HepG2 (cell line): Measurements from ENCODE around the gene TNN. TPM values are rescaled to one million over a fixed set of nuclear protein-coding genes. Genes with fewer than 3 reads are reported as not detected.

Source experiments
- ATAC-seq: fragments of 200-7000 bp; cut with Tn5 transposase; 3 replicates; pipeline ENCODE4 v1.9.1; 2020; ENCODE audit warnings: mild to moderate bottlenecking, moderate library complexity
- BruUV-seq: library from RNA; stranded (reverse); fragments of 400-500 nt; replicated peaks from 2 replicates; lab custom pipeline; 2021; lab: Mats Ljungman, UMichigan
- CTCF ChIA-PET: fragments of 300-600 bp; formaldehyde crosslinking; extraction: SDS; loops from one replicate; lab custom pipeline; 2021; ENCODE audit warnings: low total read pairs, inconsistent platforms, low intra/inter-chr PET ratio; lab: Yijun Ruan, JAX
- POLR2A ChIA-PET: fragments of 350-600 bp; sonication (Branson Sonifier 250); formaldehyde crosslinking; loops from one replicate; lab custom pipeline; 2020; ENCODE audit warnings: antibody characterized with exemption, inconsistent platforms; lab: Yijun Ruan, JAX
- DNase-seq: peaks from one replicate; pipeline ENCODE4 v3.0.0-alpha.2; 2015; ENCODE audit warnings: low spot score
- FAIRE-seq: peaks from 3 replicates; lab custom pipeline; 2011; peaks lifted over from hg19 to GRCh38; lab: Jason Lieb, UNC
- H2AFZ ChIP-seq: one replicate; pipeline ENCODE4 v1.6.1; 2011; ENCODE audit warnings: low read length, inconsistent platforms
- H3K27ac ChIP-seq: fragments of 300-600 bp; 3 replicates; pipeline ENCODE4 v1.8.0; 2011; ENCODE audit warnings: mixed run types, mild to moderate bottlenecking, mixed read lengths, low read length, inconsistent platforms; ENCODE audit not compliant: insufficient read depth; ENCODE audit errors: extremely low read length
- H3K27me3 ChIP-seq, 2 experiments: fragments of 200-600 bp in 1 of 2; 2 replicates in 1 of 2; 3 replicates in 1 of 2; pipeline versions ENCODE4 v1.6.0 to v1.8.0; 2011; ENCODE audit warnings: low read length in 2 of 2, mild to moderate bottlenecking in 2 of 2, moderate library complexity in 2 of 2, inconsistent platforms in 1 of 2; ENCODE audit not compliant: insufficient read depth in 2 of 2, control insufficient read depth in 1 of 2
- H3K36me3 ChIP-seq, 2 experiments: fragments of 200-600 bp in 1 of 2; replicated peaks in 1 of 2; 2 replicates in 1 of 2; 3 replicates in 1 of 2; pipeline versions ENCODE4 v1.5.1 to v1.8.0; 2011; ENCODE audit warnings: low read length in 2 of 2, inconsistent platforms in 1 of 2; ENCODE audit not compliant: insufficient read depth in 2 of 2, control insufficient read depth in 1 of 2
- H3K4me1 ChIP-seq: 2 replicates; pipeline ENCODE4 v1.5.1; 2012; ENCODE audit warnings: low read length, inconsistent platforms; ENCODE audit not compliant: insufficient read depth
- H3K4me2 ChIP-seq: 2 replicates; pipeline ENCODE4 v1.6.0; 2011; ENCODE audit warnings: low read depth, low read length, inconsistent platforms
- H3K4me3 ChIP-seq, 3 experiments: fragments of 200-600 bp in 1 of 3; sonication (generic), shearing (Covaris generic) in 1 of 3; replicated peaks in 1 of 3; 2 replicates each; pipeline ENCODE4 v1.5.1; 2011 to 2016; ENCODE audit warnings: low read length in 3 of 3, inconsistent platforms in 2 of 3, low read depth in 2 of 3, mild to moderate bottlenecking in 2 of 3, control low read depth in 1 of 3, mixed read lengths in 1 of 3; ENCODE audit not compliant: insufficient read depth in 1 of 3
- H3K79me2 ChIP-seq: one replicate; pipeline ENCODE4 v1.6.1; 2011; ENCODE audit warnings: low read length, inconsistent platforms; ENCODE audit not compliant: insufficient read depth
- H3K9ac ChIP-seq: 2 replicates; pipeline ENCODE4 v1.6.0; 2011; ENCODE audit warnings: mild to moderate bottlenecking, low read depth, low read length, inconsistent platforms; ENCODE audit not compliant: insufficient read depth
- H3K9me3 ChIP-seq: 2 replicates; pipeline ENCODE4 v1.5.1; 2012; ENCODE audit warnings: mild to moderate bottlenecking, low read length
- H4K20me1 ChIP-seq: 2 replicates; pipeline ENCODE4 v1.6.0; 2011; ENCODE audit warnings: inconsistent platforms, mild to moderate bottlenecking, low read length, moderate library complexity; ENCODE audit not compliant: insufficient read depth
- TMF1 ChIP-seq: sonication (generic); formaldehyde crosslinking; IDR thresholded peaks from 2 replicates; pipeline ENCODE4 v1.8.1; 2022; ENCODE audit warnings: low read depth, missing genetic modification reagents
- ZNF234 ChIP-seq: sonication (generic); formaldehyde crosslinking; conservative IDR thresholded peaks from 2 replicates; pipeline ENCODE4 v1.5.1; 2020; ENCODE audit warnings: mild to moderate bottlenecking, missing genetic modification reagents
- WGBS: methylation state at CpG from one replicate; pipeline ENCODE4 v1.1.6; 2017; ENCODE audit warnings: low lambda C conversion rate; 5-methylcytosine and 5-hydroxymethylcytosine counted together
- in situ Hi-C: cut with HindIII; loops from 2 replicates; pipeline ENCODE4 v1.10.0; 2017; ENCODE audit warnings: low pct_unique_long_range_greater_than_20kb; ENCODE audit not compliant: extremely low pct_ligation_motif_present
- intact Hi-C: fragments of 100-400 bp; cut with micrococcal nuclease; formaldehyde crosslinking; loops from one replicate; pipeline ENCODE4 v1.10.0; 2022; ENCODE audit not compliant: unreplicated experiment
- polyA plus RNA-seq, 8 experiments: library from polyadenylated mRNA; depleted of rRNA in 3 of 8; stranded (reverse) in 7 of 8; unstranded in 1 of 8; fragments of >200 nt; fragmentation: Illumina TruSeq in 4 of 8; extraction: Trizol in 4 of 8; gene quantifications; 2 replicates each; pipeline versions ENCODE4 v1.2.1 to v1.2.3, GENCODE V29; 2011 to 2016; ENCODE audit warnings: low read depth in 4 of 8, missing spikeins in 1 of 8, mixed read lengths in 1 of 8; ENCODE audit not compliant: insufficient read depth in 1 of 8
- total RNA-seq, 5 experiments: library from RNA; depleted of rRNA; stranded (reverse); fragments of >200 nt; fragmentation: Illumina TruSeq; extraction: Trizol; gene quantifications; 2 replicates each; pipeline ENCODE4 v1.2.3, GENCODE V29; 2016; ENCODE audit warnings: low read depth in 1 of 5
- TF ChIP-seq, protein P1 (sequence below): IDR thresholded peaks from 2 replicates; pipeline ENCODE4 v1.6.1; 2016
- TF ChIP-seq, protein P2 (sequence below), 2 experiments: fragments of 450-650 bp in 1 of 2; sonication (generic) in 1 of 2; formaldehyde crosslinking; IDR thresholded peaks; 2 replicates each; pipeline versions ENCODE4 v1.5.0 to v1.8.0; 2020 to 2022; ENCODE audit warnings: mild to moderate bottlenecking in 1 of 2, missing genetic modification reagents in 1 of 2
- TF ChIP-seq, protein P3 (sequence below): sonication (generic); formaldehyde crosslinking; IDR thresholded peaks from 2 replicates; pipeline ENCODE4 v1.8.1; 2023; ENCODE audit warnings: missing genetic modification reagents, mild to moderate bottlenecking, borderline replicate concordance
- TF ChIP-seq, protein P4 (sequence below): sonication (generic); formaldehyde crosslinking; IDR thresholded peaks from 2 replicates; pipeline ENCODE4 v1.8.1; 2023; ENCODE audit warnings: mild to moderate bottlenecking, missing genetic modification reagents

TNN gene
- total and polyA plus RNA-seq, 2 of the 13 experiments (the other 11 are each of a cell fraction or from before 2014, with no cell fraction given), result not detected

DNA sequence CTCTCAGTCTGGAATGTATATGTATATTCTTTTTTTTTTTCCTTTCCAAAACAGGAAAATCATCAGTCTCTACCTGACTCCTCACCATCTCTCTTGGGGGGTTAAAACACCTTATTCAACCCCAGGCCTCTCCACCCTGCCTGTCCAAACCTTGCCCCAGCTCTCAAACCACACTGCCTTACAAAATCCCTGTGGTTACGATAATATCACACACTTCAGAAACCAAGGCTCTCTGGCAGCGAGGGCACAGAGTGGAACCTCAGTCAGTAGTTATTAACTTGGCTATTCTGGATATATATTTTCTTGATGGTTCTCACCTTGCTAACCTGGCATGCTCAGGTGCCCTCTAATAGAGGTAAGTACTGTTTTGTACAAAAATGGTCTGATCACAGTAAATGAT is 100.2 kb downstream of the TNN start:
- H3K9me3 ChIP-seq, result no peaks in the 10 kb centered on the region
- H3K4me2 ChIP-seq, result no peak overlapping the region
- H3K27ac ChIP-seq, result no peak overlapping the region
- DNase-seq, result no peak
- no TSS peak for BruUV-seq
- no peak overlapping the region for H2AFZ ChIP-seq
- in situ Hi-C loops (loop anchor here (25.0 kb wide), 3 partner anchors 719 to 1669 kb away; no protein-coding TSS in a partner anchor), intact Hi-C loops (no loop called here)
- no peak overlapping the region for H3K4me3 ChIP-seq
- H4K20me1 ChIP-seq, result no peaks in the 10 kb centered on the region
- no peak for ATAC-seq
- POLR2A ChIA-PET, result no interaction called here
- 48% methylated on average over 2 of the region's 2 CpGs for WGBS
- no peaks in the 10 kb centered on the region for H3K4me1 ChIP-seq
- H3K9ac ChIP-seq, result no peak overlapping the region
- FAIRE-seq, result no peak
- H3K36me3 ChIP-seq, result no peaks in the 10 kb centered on the region
- TF ChIP-seq, protein P1, sequence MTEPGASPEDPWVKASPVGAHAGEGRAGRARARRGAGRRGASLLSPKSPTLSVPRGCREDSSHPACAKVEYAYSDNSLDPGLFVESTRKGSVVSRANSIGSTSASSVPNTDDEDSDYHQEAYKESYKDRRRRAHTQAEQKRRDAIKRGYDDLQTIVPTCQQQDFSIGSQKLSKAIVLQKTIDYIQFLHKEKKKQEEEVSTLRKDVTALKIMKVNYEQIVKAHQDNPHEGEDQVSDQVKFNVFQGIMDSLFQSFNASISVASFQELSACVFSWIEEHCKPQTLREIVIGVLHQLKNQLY, result no peak
- TF ChIP-seq TMF1 (CRISPR knock-in tag), result no peak
- TF ChIP-seq, protein P2, sequence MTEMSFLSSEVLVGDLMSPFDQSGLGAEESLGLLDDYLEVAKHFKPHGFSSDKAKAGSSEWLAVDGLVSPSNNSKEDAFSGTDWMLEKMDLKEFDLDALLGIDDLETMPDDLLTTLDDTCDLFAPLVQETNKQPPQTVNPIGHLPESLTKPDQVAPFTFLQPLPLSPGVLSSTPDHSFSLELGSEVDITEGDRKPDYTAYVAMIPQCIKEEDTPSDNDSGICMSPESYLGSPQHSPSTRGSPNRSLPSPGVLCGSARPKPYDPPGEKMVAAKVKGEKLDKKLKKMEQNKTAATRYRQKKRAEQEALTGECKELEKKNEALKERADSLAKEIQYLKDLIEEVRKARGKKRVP (CRISPR knock-in tag; IDR thresholded peaks at IDR 0.05), result no peak
- TF ChIP-seq, protein P3, sequence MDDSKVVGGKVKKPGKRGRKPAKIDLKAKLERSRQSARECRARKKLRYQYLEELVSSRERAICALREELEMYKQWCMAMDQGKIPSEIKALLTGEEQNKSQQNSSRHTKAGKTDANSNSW (CRISPR knock-in tag), result no peak
- H3K79me2 ChIP-seq, result no peaks in the 10 kb centered on the region
- H3K27me3 ChIP-seq, result no peaks in the 10 kb centered on the region
- CTCF ChIA-PET, result no interaction called here

DNA sequence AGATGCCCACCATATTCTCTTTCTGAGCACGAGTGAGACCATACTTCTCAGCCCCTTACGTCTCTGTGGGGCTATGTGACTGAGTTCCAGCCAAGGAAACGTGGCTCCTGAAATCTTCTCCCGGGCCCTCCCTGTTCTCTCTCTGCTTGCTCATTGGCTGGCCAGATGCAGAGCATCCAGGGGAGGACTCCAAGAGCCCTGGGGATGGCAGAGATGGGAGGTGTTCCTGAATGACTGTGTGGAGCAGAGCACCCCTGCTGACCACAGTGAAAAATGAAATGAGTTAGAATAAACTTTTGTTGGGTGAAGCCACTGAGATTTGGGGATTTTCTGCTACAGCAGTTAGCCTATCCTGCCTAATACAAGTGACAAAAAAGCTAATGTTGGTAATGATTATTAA is 101.1 kb downstream of the TNN start:
- Histone ChIP-seq H3K27me3 (no peaks in the 10 kb centered on the region), H3K9me3 (no peaks in the 10 kb centered on the region), H3K4me2 (no peak overlapping the region), H3K4me1 (no peaks in the 10 kb centered on the region), H2AFZ (no peak overlapping the region), H3K9ac (no peak overlapping the region), H3K79me2 (no peaks in the 10 kb centered on the region), H3K27ac (no peak overlapping the region), H3K36me3 (no peaks in the 10 kb centered on the region), H4K20me1 (no peaks in the 10 kb centered on the region)
- DNase-seq (no peak), FAIRE-seq (no peak)
- intact Hi-C loops (no loop called here), in situ Hi-C loops (loop anchor here (25.0 kb wide), 3 partner anchors 719 to 1669 kb away; no protein-coding TSS in a partner anchor)
- ChIA-PET POLR2A (no interaction called here), CTCF (no interaction called here)
- BruUV-seq, result no TSS peak
- WGBS, result 30% methylated on average over 4 of the region's 4 CpGs
- TF ChIP-seq, protein P4, sequence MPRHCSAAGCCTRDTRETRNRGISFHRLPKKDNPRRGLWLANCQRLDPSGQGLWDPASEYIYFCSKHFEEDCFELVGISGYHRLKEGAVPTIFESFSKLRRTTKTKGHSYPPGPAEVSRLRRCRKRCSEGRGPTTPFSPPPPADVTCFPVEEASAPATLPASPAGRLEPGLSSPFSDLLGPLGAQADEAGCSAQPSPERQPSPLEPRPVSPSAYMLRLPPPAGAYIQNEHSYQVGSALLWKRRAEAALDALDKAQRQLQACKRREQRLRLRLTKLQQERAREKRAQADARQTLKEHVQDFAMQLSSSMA (CRISPR knock-in tag), result no peak
- TF ChIP-seq ZNF234 (CRISPR knock-in tag), result no peak
- TF ChIP-seq, all 625 proteins: peak for 0
- no peak for ATAC-seq
- no peak overlapping the region for H3K4me3 ChIP-seq
